GM12865 (cell line): Measurements from ENCODE around the gene VPS11.
"Not testable (repeated sequence)": the region's sequence is repeated elsewhere in the genome, so short reads cannot be mapped to it uniquely, and the experiment has no call there.

Experiments used
- DNase-seq: peaks from one replicate; pipeline ENCODE4 v3.0.0; 2010; ENCODE audit warnings: low read depth
- H3K4me3 ChIP-seq: 2 replicates; pipeline ENCODE4 v1.5.1; 2011; ENCODE audit warnings: mild to moderate bottlenecking, low read depth, low read length, control low read depth
- TF ChIP-seq, protein P1 (sequence below): IDR thresholded peaks from 2 replicates; pipeline ENCODE4 v1.5.1; 2011; ENCODE audit warnings: low read length, control low read depth, low read depth, inconsistent platforms; ENCODE audit not compliant: insufficient read depth; ENCODE audit errors: missing control alignments

Gene VPS11

DNA sequence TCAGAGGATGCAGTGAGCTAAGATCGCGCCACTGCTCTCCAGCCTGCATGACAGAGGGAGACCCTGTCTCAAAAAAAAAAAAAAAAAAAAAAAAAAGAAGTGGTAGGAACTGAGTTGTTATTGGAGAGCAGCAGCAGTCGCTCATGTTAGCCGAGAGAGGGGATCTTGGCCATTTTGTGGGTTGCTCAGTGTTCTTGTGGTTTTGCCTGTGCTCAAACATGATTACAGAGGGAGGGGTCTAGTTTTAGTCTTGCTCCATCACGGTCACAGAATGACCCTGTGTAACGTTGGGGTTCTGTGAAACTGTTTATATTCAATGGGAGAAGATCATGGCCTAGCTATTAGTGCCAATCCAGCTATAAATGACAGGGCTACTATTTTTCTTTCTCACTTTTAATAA is 32.1 kb downstream of the VPS11 start:
- H3K4me3 ChIP-seq, result no peak overlapping the region
- DNase-seq, result no peak
- TF ChIP-seq, protein P1, sequence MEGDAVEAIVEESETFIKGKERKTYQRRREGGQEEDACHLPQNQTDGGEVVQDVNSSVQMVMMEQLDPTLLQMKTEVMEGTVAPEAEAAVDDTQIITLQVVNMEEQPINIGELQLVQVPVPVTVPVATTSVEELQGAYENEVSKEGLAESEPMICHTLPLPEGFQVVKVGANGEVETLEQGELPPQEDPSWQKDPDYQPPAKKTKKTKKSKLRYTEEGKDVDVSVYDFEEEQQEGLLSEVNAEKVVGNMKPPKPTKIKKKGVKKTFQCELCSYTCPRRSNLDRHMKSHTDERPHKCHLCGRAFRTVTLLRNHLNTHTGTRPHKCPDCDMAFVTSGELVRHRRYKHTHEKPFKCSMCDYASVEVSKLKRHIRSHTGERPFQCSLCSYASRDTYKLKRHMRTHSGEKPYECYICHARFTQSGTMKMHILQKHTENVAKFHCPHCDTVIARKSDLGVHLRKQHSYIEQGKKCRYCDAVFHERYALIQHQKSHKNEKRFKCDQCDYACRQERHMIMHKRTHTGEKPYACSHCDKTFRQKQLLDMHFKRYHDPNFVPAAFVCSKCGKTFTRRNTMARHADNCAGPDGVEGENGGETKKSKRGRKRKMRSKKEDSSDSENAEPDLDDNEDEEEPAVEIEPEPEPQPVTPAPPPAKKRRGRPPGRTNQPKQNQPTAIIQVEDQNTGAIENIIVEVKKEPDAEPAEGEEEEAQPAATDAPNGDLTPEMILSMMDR, result no peak

DNA sequence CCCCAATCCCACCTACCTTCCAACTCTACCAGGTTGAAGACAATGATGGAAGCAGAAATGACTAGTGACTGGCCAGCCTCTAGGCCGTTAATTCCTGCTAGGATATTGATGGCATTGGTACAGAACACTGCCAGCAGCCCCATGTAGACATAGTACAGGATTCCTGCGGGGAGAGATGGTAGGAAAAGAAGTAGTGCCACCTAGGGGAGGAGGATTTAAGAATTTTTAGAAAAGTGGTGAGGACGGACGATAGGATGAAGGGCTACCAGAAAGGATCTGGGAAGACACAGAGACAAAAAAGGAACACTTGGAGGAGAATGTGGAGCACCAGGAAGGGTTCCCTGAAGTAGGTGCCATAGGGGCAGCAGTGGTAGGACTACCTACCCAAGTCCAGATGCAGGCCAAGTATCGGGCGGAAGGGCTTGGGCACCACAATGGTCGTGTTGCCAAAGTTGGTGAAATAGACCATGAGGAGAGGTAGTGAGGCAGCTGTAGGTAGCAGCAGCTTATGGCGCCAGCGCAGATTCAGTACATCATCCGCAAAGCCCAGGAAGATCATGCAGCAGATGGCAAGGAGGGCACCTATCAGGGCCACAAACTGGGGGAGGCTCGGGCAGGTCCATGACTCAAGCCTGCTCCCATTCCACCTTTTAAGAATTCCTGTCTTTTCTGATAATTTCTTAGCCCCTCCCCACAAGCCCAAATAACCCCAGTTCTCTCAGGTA is 32.8 kb downstream of the VPS11 start:
- TF ChIP-seq, protein P1, result peak; percentile 17
- no peak for DNase-seq
- peak overlapping the region; percentile 89 for H3K4me3 ChIP-seq

GRCh38 chr11:119100994-119101758 is 33.6 kb downstream of the VPS11 start:
- DNase-seq, result peak; percentile 73
- TF ChIP-seq, protein P1, result no peak
- H3K4me3 ChIP-seq, result peak overlapping the region; percentile 89

DNA sequence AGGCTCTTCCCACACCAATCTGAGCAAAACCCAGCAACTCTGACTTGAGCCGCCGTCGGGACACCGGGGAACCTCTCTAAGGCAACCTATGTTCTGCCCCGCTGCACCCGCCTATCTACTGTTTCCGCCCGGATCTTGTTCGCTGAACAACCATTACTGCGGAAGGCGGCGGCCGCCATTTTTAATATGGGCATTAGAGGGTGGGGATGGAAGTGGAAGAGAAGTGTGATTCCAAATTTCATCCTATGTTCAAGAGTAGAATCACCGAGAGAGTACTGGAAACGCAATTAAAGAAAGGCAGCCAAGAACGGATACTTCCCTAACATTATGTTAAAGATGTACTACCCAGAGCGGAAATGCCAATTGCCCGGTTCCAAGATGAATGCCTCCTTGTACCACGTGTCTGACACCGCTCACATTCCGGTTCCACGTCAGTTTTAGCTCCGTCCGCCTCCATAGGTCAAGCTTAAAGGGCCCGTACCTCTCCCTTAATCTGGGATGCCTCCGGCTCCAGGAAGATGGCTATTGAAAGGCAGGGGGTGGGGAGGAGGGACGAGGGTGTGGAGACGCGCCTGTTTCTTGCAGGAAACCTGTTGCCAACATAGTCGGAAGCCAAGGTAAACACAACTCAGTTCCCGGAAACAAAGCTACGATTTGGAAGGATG is 34.3 kb downstream of the VPS11 start, which contains the start of gene DPAGT1:
TSS of gene DPAGT1 (minus strand) at position 95 of the 665 bp plus-strand sequence. CDS start 198 bp downstream, outside the sequence.
- TF ChIP-seq, protein P1, result no peak
- peak within 1 kb of the TSS; percentile 89 for H3K4me3 ChIP-seq
- peak; percentile 96 for DNase-seq

DNA sequence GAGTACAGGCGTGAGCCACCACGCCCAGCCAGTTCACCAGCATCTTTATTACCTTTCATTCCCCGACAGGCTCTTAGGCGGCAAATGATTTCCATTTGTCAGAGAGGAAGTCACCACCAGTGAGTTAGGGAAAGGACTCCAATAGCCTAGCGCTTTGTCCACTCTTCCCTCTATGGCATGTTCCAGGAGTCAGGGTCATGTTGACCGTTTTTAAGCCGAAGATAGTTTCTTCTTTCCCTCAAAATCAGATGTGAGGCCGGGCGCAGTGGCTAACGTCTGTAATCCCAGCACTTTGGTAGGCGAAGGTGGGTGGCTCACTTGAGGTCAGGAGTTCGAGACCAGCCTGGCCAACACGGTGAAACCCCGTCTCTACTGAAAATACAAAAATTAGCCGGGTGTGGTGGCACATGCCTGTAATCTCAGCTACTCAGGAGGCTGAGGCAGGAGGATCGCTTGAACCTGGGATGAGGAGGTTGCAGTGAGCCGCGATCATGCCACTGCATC is 35.6 kb downstream of the VPS11 start:
- peak overlapping the region; percentile 89 for H3K4me3 ChIP-seq

GRCh38 chr11:119103793-119104192 is 36.2 kb downstream of the VPS11 start:
- no peak for DNase-seq

More for the DNA sequence above, 35.6 kb downstream of the VPS11 start:
- not testable (repeated sequence) for DNase-seq

More at GRCh38 chr11:119103793-119104192, 36.2 kb downstream of the VPS11 start:
- TF ChIP-seq, protein P1, result no peak
- H3K4me3 ChIP-seq, result no peak overlapping the region
